LoVo (cell line): ENCODE measurements around the gene CLNS1A.
"Not testable (repeated sequence)": the region's sequence is repeated elsewhere in the genome, so short reads cannot be mapped to it uniquely, and the experiment has no call there.

Experiments used
- DNase-seq: peaks from one replicate; pipeline ENCODE4 v3.0.0-alpha.2; 2016; ENCODE audit warnings: low spot score

Gene CLNS1A

GRCh38 chr11:77617892-77618291 is 19.7 kb downstream of the CLNS1A start:
- no peak for DNase-seq

- no peak for DNase-seq
Observed at GRCh38 chr11:77611921-77612320, 25.7 kb downstream of the CLNS1A start.

GRCh38 chr11:77609234-77609633 is 28.4 kb downstream of the CLNS1A start:
- no peak for DNase-seq

- DNase-seq = no peak
Observed at GRCh38 chr11:77604281-77604680, 33.3 kb downstream of the CLNS1A start.

- peak; percentile 74 for DNase-seq
Observed at GRCh38 chr11:77602381-77603088, 35.1 kb downstream of the CLNS1A start.

- DNase-seq = no peak
Observed at GRCh38 chr11:77598195-77598594, 39.4 kb downstream of the CLNS1A start.

GRCh38 chr11:77596626-77597025 is 41.0 kb downstream of the CLNS1A start:
- no peak for DNase-seq

- DNase-seq = no peak
Observed at GRCh38 chr11:77593883-77594282, 43.7 kb downstream of the CLNS1A start.

GRCh38 chr11:77592727-77593126 is 44.9 kb downstream of the CLNS1A start:
- DNase-seq = no peak

- peak; percentile 46 for DNase-seq
Observed at GRCh38 chr11:77590194-77590782, 47.3 kb downstream of the CLNS1A start.

GRCh38 chr11:77589521-77590193 is 47.9 kb downstream of the CLNS1A start, which contains the start of gene AQP11:
Gene AQP11, plus strand, starts transcription at chr11:77589953. Its CDS starts 40 bp downstream, at chr11:77589993.
- DNase-seq = peak; percentile 91

GRCh38 chr11:77589181-77589520 is 48.4 kb downstream of the CLNS1A start:
- DNase-seq = no peak

- DNase-seq = no peak
Observed at GRCh38 chr11:77580712-77581337, 56.8 kb downstream of the CLNS1A start.

GRCh38 chr11:77575428-77575827 is 62.2 kb downstream of the CLNS1A start:
- DNase-seq = not testable (repeated sequence)

GRCh38 chr11:77570896-77571295 is 66.7 kb downstream of the CLNS1A start:
- DNase-seq = not testable (repeated sequence)

- DNase-seq = no peak
Observed at GRCh38 chr11:77569676-77570070, 67.9 kb downstream of the CLNS1A start.

- DNase-seq = no peak
Observed at GRCh38 chr11:77568916-77569675, 68.5 kb downstream of the CLNS1A start.

GRCh38 chr11:77568306-77568705 is 69.3 kb downstream of the CLNS1A start:
- DNase-seq = no peak
